Measurements from ENCODE around the gene PRKG1. TPM values are rescaled to one million over a fixed set of nuclear protein-coding genes. Genes with fewer than 3 reads are reported as not detected.

PRKG1 gene
- total and polyA plus RNA-seq, 2 of the 4 experiments (the other 2 are of a cell fraction) = 3.5 to 18.3 TPM

DNA sequence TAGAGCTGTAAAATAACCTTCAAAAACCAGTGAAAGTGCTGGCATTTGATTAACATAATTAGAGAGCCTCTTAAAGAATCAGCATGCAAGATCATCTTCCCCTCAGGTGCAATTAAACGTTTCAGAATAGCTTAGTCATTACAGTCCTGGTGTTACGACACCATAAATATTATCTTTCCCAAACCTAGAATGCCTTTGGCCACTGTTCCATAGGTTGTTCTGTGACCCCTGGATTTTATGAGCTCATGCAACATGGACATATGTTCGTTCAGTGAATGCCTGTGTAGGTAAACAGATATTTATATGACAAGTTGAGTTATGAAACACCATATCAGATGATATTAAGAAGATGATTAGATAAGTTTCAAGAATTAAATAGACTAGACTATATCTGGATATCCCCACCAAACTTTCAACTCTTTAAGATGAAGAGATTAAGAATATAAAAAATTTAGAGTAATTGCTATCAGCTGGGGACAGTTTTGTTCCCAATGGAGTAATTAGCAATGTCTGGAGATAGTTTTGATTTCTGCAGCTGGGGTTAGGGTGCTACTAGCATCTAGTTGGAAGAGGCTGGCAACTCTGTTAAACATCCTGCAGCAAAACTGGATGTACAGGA, 976.3 kb downstream of the PRKG1 start:
- 38% methylated on average over 1 of the region's 3 CpGs; no CpG with 5 or more reads in 1 of the 2 experiments for WGBS, 2 experiments (ENCODE audit: extremely low coverage in 2 of 2, insufficient read length in 1 of 2)
- H3K14ac ChIP-seq (replicated peaks; ENCODE audit: low read depth, low read length) = no peak overlapping the region
- no peaks in the 10 kb centered on the region for H3K9me1 ChIP-seq (ENCODE audit: insufficient read depth, low read length)
- H3K4ac ChIP-seq (ENCODE audit: low read depth, low read length) = no peak overlapping the region
- no peak overlapping the region for H4K8ac ChIP-seq (ENCODE audit: low read depth in 2 of 2, low read length in 2 of 2)
- no peaks in the 10 kb centered on the region for H3K36me3 ChIP-seq (ENCODE audit: control insufficient read depth, insufficient read depth, low read length)
- H3K23ac ChIP-seq (ENCODE audit: low read depth, low read length) = no peak overlapping the region
- BruUV-seq (replicated peaks) = no TSS peak
- H2AK9ac ChIP-seq (replicated peaks; ENCODE audit: low read depth, low read length, poor library complexity) = no peak overlapping the region
- CTCF ChIA-PET = interaction anchor here (1.1 kb wide), 1 partner anchor 9 kb away, joined by 3 read pairs; no protein-coding TSS in a partner anchor
- no peak overlapping the region for H4K5ac ChIP-seq (ENCODE audit: low read depth, low read length)
- in situ Hi-C loops (cut with MboI; ENCODE audit: low sequenced_read_pairs) = no loop called here
- H2BK5ac ChIP-seq (ENCODE audit: low read depth, low read length, poor library complexity, severe bottlenecking) = no peak overlapping the region
- no peaks in the 10 kb centered on the region for H3K27me3 ChIP-seq (ENCODE audit: control insufficient read depth, insufficient read depth, low read length)
- H2BK15ac ChIP-seq (ENCODE audit: low read depth, low read length) = no peak overlapping the region
- dilution Hi-C loops (cut with HindIII; ENCODE audit: low sequenced_read_pairs, unreplicated experiment) = no loop called here
- DNase-seq (no peak), ATAC-seq (ENCODE audit: low read depth) (no peak)
- H3K27ac ChIP-seq (ENCODE audit: insufficient read depth, low read length) = no peak overlapping the region
- TF ChIP-seq CEBPB (IDR thresholded peaks at IDR 0.05; ENCODE audit: low read depth, low read length) = no peak
- no peak for TF ChIP-seq POLR2A (IDR thresholded peaks at IDR 0.05; ENCODE audit: low read depth, low read length)
- no peaks in the 10 kb centered on the region for H3K9me3 ChIP-seq (ENCODE audit: control insufficient read depth, insufficient read depth, low read length)
- H2BK120ac ChIP-seq (ENCODE audit: low read depth, low read length) = no peak overlapping the region
- no peak overlapping the region for H2AK5ac ChIP-seq (ENCODE audit: low read depth, low read length)
- H3K18ac ChIP-seq (ENCODE audit: low read depth, low read length) = no peak overlapping the region
- H3K79me1 ChIP-seq (ENCODE audit: low read depth in 1 of 2, low read length in 2 of 2) = 0 out of 4 replicates have a peak, but pooled peaks cover 0 to 3% of the 10 kb centered on the region in 2 experiments
- H3K4me2 ChIP-seq (ENCODE audit: low read depth, low read length) = no peak overlapping the region
- intact Hi-C loops (cut with micrococcal nuclease) = no loop called here
- H2AFZ ChIP-seq (replicated peaks; ENCODE audit: low read length, poor library complexity) = no peak overlapping the region
- H4K20me1 ChIP-seq (ENCODE audit: insufficient read depth, low read length) = no peaks in the 10 kb centered on the region
- no peak overlapping the region for H3K56ac ChIP-seq (ENCODE audit: extremely low read depth, insufficient read depth, low read length)
- H3K4me3 ChIP-seq (ENCODE audit: insufficient read depth, low read depth, low read length) = no peak overlapping the region
- no peak overlapping the region for H4K91ac ChIP-seq (ENCODE audit: insufficient read depth, low read depth, low read length)
- H3K4me1 ChIP-seq (ENCODE audit: control insufficient read depth, insufficient read depth, low read length) = peaks cover 2% of the 10 kb centered on the region
- H3K9ac ChIP-seq (ENCODE audit: low read depth, low read length) = no peak overlapping the region
- POLR2A ChIA-PET (ENCODE audit: unreplicated experiment) = no interaction called here
- no peak overlapping the region for H2BK20ac ChIP-seq (ENCODE audit: low read depth, low read length)
